B cell (primary cell): ENCODE measurements around the gene HAUS7. TPM values are rescaled to one million over a fixed set of nuclear protein-coding genes. Genes with fewer than 3 reads are reported as not detected.

Experiments
- ATAC-seq: fragments of 200-7000 bp; cut with Tn5 transposase; one replicate; pipeline ENCODE4 v1.10.0; 2021; ENCODE audit warnings: low read depth, mild to moderate bottlenecking, moderate number of reproducible peaks, moderate library complexity
- CTCF ChIA-PET: fragments of 350-600 bp; sonication (Branson Sonifier 250); formaldehyde crosslinking; loops from one replicate; lab custom pipeline; 2021; ENCODE audit warnings: antibody characterized with exemption, inconsistent platforms; lab: Charles Lee
- POLR2A ChIA-PET: fragments of 350-600 bp; sonication (Branson Sonifier 250); formaldehyde crosslinking; loops from one replicate; lab custom pipeline; 2021; ENCODE audit warnings: antibody characterized with exemption; lab: Charles Lee
- DNase-seq: peaks from one replicate; pipeline ENCODE4 v3.0.0; 2013
- H2AFZ ChIP-seq: 2 replicates; pipeline ENCODE4 v1.6.1; 2012; ENCODE audit warnings: mild to moderate bottlenecking, low read depth, low read length; ENCODE audit not compliant: insufficient read depth, poor library complexity, severe bottlenecking
- H3K27ac ChIP-seq, 2 donors: 1 replicate in 1 of 2; 2 replicates in 1 of 2; pipeline ENCODE4 v1.5.1; 2012 to 2013; ENCODE audit warnings: low read length in 2 of 2, mild to moderate bottlenecking in 2 of 2, moderate library complexity in 1 of 2
- H3K27me3 ChIP-seq, 4 experiments: fragments of 200-600 bp in 1 of 4; sonication (generic) in 1 of 4; replicated peaks in 1 of 4; 1 replicate in 2 of 4; 2 replicates in 2 of 4; pipeline versions ENCODE4 v1.6.1 to v1.7.0; 2013 to 2016; ENCODE audit warnings: low read length in 3 of 4, mild to moderate bottlenecking in 2 of 4, mixed read lengths in 1 of 4, moderate library complexity in 1 of 4; ENCODE audit not compliant: insufficient read depth in 4 of 4, control insufficient read depth in 3 of 4; ENCODE audit errors: control extremely low read depth in 1 of 4
- H3K36me3 ChIP-seq, 2 experiments: replicated peaks in 1 of 2; 1 replicate in 1 of 2; 2 replicates in 1 of 2; pipeline versions ENCODE4 v1.6.1 to v1.7.1; 2013; ENCODE audit warnings: low read length in 1 of 2; ENCODE audit not compliant: insufficient read depth in 2 of 2, control insufficient read depth in 1 of 2; ENCODE audit errors: control extremely low read depth in 1 of 2, extremely low read depth in 1 of 2
- H3K4me1 ChIP-seq, 2 donors: fragments of 200-600 bp in 1 of 2; sonication (generic) in 1 of 2; 1 replicate in 1 of 2; 2 replicates in 1 of 2; pipeline versions ENCODE4 v1.5.1 to v1.6.1; 2013 to 2017; ENCODE audit warnings: low read length in 2 of 2; ENCODE audit not compliant: control insufficient read depth in 2 of 2, insufficient read depth in 2 of 2
- H3K4me2 ChIP-seq: replicated peaks from 2 replicates; pipeline ENCODE3; 2012; ENCODE audit warnings: mild to moderate bottlenecking, low read depth, low read length; ENCODE audit not compliant: poor library complexity, severe bottlenecking
- H3K4me3 ChIP-seq, 5 experiments: fragments of 200-600 bp in 1 of 5; sonication (generic) in 1 of 5; 1 replicate in 3 of 5; 2 replicates in 2 of 5; pipeline versions ENCODE4 v1.5.1 to v1.7.0; 2011 to 2016; ENCODE audit warnings: low read length in 4 of 5, mild to moderate bottlenecking in 4 of 5, low read depth in 2 of 5, control low read depth in 1 of 5, moderate library complexity in 1 of 5; ENCODE audit not compliant: insufficient read depth in 1 of 5; ENCODE audit errors: control extremely low read depth in 1 of 5, extremely low read depth in 1 of 5
- H3K79me2 ChIP-seq: fragments of 200-600 bp; sonication (generic); one replicate; pipeline ENCODE4 v1.6.0; 2016; ENCODE audit warnings: low read length; ENCODE audit not compliant: control insufficient read depth, insufficient read depth
- H3K9ac ChIP-seq: fragments of 200-600 bp; sonication (generic); 2 replicates; pipeline ENCODE4 v1.6.1; 2017; ENCODE audit warnings: mild to moderate bottlenecking, low read length, moderate library complexity
- H3K9me3 ChIP-seq, 3 donors: one replicate each; pipeline versions ENCODE4 v1.6.1 to v1.7.1; 2013; ENCODE audit warnings: low read length in 2 of 3; ENCODE audit not compliant: control insufficient read depth in 2 of 3, insufficient read depth in 1 of 3; ENCODE audit errors: control extremely low read depth in 1 of 3
- H4K20me1 ChIP-seq: 2 replicates; pipeline ENCODE4 v1.6.0; 2012; ENCODE audit warnings: mild to moderate bottlenecking, low read length; ENCODE audit not compliant: insufficient read depth, control insufficient read depth, poor library complexity, severe bottlenecking
- H3K27ac Mint-ChIP-seq: one replicate; pipeline ENCODE4 v1.8.0; 2021; ENCODE audit warnings: mixed read lengths
- H3K27me3 Mint-ChIP-seq: one replicate; pipeline ENCODE4 v1.8.0; 2021; ENCODE audit warnings: mixed read lengths
- H3K4me1 Mint-ChIP-seq: one replicate; pipeline ENCODE4 v1.8.0; 2021; ENCODE audit warnings: mixed read lengths
- H3K4me3 Mint-ChIP-seq: one replicate; pipeline ENCODE4 v1.8.0; 2021; ENCODE audit warnings: mixed read lengths
- H3K9me3 Mint-ChIP-seq: one replicate; pipeline ENCODE4 v1.8.0; 2022; ENCODE audit warnings: mixed read lengths; ENCODE audit not compliant: insufficient read depth
- EZH2 ChIP-seq: IDR thresholded peaks from 2 replicates; pipeline ENCODE4 v1.6.1; 2012; ENCODE audit warnings: borderline replicate concordance, low read depth, mild to moderate bottlenecking, moderate library complexity, low read length; ENCODE audit not compliant: insufficient read depth, poor library complexity, severe bottlenecking
- WGBS: methylation state at CpG from one replicate; pipeline ENCODE4 v1.1.5; 2013; ENCODE audit warnings: missing lambda C conversion rate; ENCODE audit not compliant: insufficient coverage; 5-methylcytosine and 5-hydroxymethylcytosine counted together
- intact Hi-C: fragments of 100-400 bp; cut with micrococcal nuclease; formaldehyde crosslinking; loops from one replicate; pipeline ENCODE4 v1.10.0; 2022
- polyA plus RNA-seq: library from polyadenylated mRNA; depleted of rRNA; stranded (reverse); fragments of >200 nt; gene quantifications from 2 replicates; pipeline ENCODE4 v1.2.3, GENCODE V29; 2012
- total RNA-seq, 2 donors: library from RNA; stranded (reverse); fragments of 120-200 nt in 1 of 2; gene quantifications; 1 replicate in 1 of 2; 2 replicates in 1 of 2; pipeline versions ENCODE4 v1.2.3 to v1.2.4, GENCODE V29; 2013 to 2022
- TF ChIP-seq, protein P1 (sequence below): fragments of 200-600 bp; IDR thresholded peaks from one replicate; pipeline ENCODE4 v1.8.0; 2022; ENCODE audit warnings: antibody characterized with exemption, mild to moderate bottlenecking

HAUS7 gene
- total and polyA plus RNA-seq, 2 donors (not counting 1 experiment from before 2014, with no cell fraction given), result 25.2 to 26.9 TPM

DNA sequence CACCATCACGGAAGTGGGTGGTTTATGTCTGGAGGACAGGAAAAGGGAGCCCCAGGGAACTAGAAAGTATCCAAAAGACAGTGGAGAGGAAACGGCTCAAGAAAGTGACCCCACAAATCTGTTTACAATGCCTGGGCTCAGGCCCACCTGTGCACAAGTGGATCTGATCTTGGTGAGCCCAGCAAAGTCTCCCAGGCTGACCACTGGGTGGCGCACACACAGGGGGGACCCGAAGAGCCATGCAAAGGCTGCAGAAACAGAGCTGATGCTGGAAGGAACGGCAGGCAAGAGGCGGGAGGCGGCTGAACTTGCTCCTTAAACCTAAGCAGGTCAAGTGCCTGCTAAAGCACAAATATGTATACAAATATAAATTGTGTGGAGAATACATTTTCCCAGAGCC lies 9.6 kb downstream of the HAUS7 start:
- Mint-ChIP-seq H3K4me1 (no peaks in the 10 kb centered on the region), H3K9me3 (no peaks in the 10 kb centered on the region), H3K27ac (no peak overlapping the region), H3K4me3 (no peak overlapping the region), H3K27me3 (no peaks in the 10 kb centered on the region)
- no peaks in the 10 kb centered on the region for H3K4me1 ChIP-seq
- CTCF ChIA-PET, result interaction anchor here (0.9 to 2.3 kb wide), 7 partner anchors 12 to 427 kb away, joined by 3 to 15 read pairs (median 3); no protein-coding TSS in a partner anchor
- TF ChIP-seq EZH2, result no peak
- TF ChIP-seq, protein P1, sequence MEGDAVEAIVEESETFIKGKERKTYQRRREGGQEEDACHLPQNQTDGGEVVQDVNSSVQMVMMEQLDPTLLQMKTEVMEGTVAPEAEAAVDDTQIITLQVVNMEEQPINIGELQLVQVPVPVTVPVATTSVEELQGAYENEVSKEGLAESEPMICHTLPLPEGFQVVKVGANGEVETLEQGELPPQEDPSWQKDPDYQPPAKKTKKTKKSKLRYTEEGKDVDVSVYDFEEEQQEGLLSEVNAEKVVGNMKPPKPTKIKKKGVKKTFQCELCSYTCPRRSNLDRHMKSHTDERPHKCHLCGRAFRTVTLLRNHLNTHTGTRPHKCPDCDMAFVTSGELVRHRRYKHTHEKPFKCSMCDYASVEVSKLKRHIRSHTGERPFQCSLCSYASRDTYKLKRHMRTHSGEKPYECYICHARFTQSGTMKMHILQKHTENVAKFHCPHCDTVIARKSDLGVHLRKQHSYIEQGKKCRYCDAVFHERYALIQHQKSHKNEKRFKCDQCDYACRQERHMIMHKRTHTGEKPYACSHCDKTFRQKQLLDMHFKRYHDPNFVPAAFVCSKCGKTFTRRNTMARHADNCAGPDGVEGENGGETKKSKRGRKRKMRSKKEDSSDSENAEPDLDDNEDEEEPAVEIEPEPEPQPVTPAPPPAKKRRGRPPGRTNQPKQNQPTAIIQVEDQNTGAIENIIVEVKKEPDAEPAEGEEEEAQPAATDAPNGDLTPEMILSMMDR, result peak; percentile 59
- ATAC-seq, result no peak
- peaks cover 3% of the 10 kb centered on the region for H3K79me2 ChIP-seq
- H3K27ac ChIP-seq, result no peak overlapping the region
- peak; percentile 49 for DNase-seq
- H3K4me2 ChIP-seq, result no peak overlapping the region
- H3K9me3 ChIP-seq, result no peaks in the 10 kb centered on the region
- WGBS, result 67% methylated on average over 2 of the region's 7 CpGs
- no peak overlapping the region for H3K9ac ChIP-seq
- no peak overlapping the region for H3K4me3 ChIP-seq
- H4K20me1 ChIP-seq, result no peaks in the 10 kb centered on the region
- H2AFZ ChIP-seq, result no peak overlapping the region
- intact Hi-C loops, result loop anchor here (2.0 kb wide), 1 partner anchor 46 kb away; no protein-coding TSS in a partner anchor
- H3K36me3 ChIP-seq, result peaks cover 0 to 6% of the 10 kb centered on the region in 2 experiments
- POLR2A ChIA-PET, result no interaction called here
- H3K27me3 ChIP-seq, result no peaks in the 10 kb centered on the region

DNA sequence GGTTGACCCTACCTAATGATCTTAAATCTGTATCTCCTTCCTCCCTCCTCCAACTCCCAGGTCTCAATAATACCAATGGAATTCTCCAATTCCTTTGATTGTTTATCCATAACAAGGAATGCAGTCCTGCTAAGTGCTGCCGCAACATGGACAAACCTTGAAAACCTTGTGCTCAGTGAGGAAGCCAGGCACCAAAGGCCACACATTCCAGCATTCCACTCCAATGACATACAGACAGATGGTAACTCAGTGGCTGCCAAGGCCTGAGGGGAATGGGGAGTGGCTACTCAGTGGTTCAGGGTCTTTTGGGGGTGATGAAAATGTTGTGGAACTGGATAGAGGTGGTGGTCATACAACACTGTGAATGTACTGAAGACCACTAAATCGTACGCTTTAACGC lies 10.4 kb downstream of the HAUS7 start:
- no peak for TF ChIP-seq EZH2
- TF ChIP-seq, protein P1, result no peak
- no CpG with 5 or more reads among the region's 4 CpGs for WGBS
- Histone ChIP-seq H3K27ac (no peak overlapping the region), H4K20me1 (no peaks in the 10 kb centered on the region), H3K4me3 (no peak overlapping the region), H3K79me2 (no peaks in the 10 kb centered on the region), H3K9ac (no peak overlapping the region), H3K36me3 (peaks cover 0 to 6% of the 10 kb centered on the region in 2 experiments), H2AFZ (no peak overlapping the region), H3K27me3 (no peaks in the 10 kb centered on the region), H3K4me1 (no peaks in the 10 kb centered on the region), H3K9me3 (no peaks in the 10 kb centered on the region), H3K4me2 (no peak overlapping the region)
- ChIA-PET CTCF (interaction anchor here (1.0 to 1.4 kb wide), 3 partner anchors 17 to 50 kb away, joined by 3 to 4 read pairs (median 4); no protein-coding TSS in a partner anchor), POLR2A (no interaction called here)
- intact Hi-C loops, result loop anchor here (2.0 kb wide), 1 partner anchor 47 kb away; no protein-coding TSS in a partner anchor
- Mint-ChIP-seq H3K27me3 (no peaks in the 10 kb centered on the region), H3K9me3 (no peaks in the 10 kb centered on the region), H3K27ac (no peak overlapping the region), H3K4me3 (no peak overlapping the region), H3K4me1 (no peaks in the 10 kb centered on the region)
- DNase-seq, result no peak
- no peak for ATAC-seq
